K562 (cell line): Measurements from ENCODE around the gene ANO8. TPM values are rescaled to one million over a fixed set of nuclear protein-coding genes. Genes with fewer than 3 reads are reported as not detected.
A peak's percentile ranks its signal among the peaks of the same experiment; 100 is the strongest.

Experiments used
- CC2D1A ChIP-seq: fragments of 450-650 bp; IDR thresholded peaks from 2 replicates; pipeline ENCODE4 v1.6.1; 2017; ENCODE audit warnings: mild to moderate bottlenecking
- CCNT2 ChIP-seq: IDR thresholded peaks from 2 replicates; pipeline ENCODE4 v1.6.1; 2011; ENCODE audit warnings: borderline replicate concordance, low read depth, mild to moderate bottlenecking, moderate library complexity, mixed read lengths, low read length; ENCODE audit not compliant: insufficient read length; ENCODE audit errors: extremely low read depth
- DIDO1 ChIP-seq: fragments of 450-650 bp; IDR thresholded peaks from 2 replicates; pipeline ENCODE4 v1.6.1; 2016; ENCODE audit warnings: low read depth, missing biosample characterization, missing genetic modification characterization
- E4F1 ChIP-seq: fragments of 250-450 bp; sonication (Bioruptor Pico); IDR thresholded peaks from 2 replicates; pipeline ENCODE4 v1.5.0; 2021; ENCODE audit warnings: mild to moderate bottlenecking, borderline replicate concordance
- ELF1 ChIP-seq: fragments of 200-800 bp; sonication (Bioruptor generic); IDR thresholded peaks from 2 replicates; pipeline ENCODE4 v1.6.1; 2016; ENCODE audit warnings: missing genetic modification characterization, missing compliant biosample characterization
- FOSL1 ChIP-seq: fragments of 200-800 bp; sonication (Bioruptor generic); conservative IDR thresholded peaks from 2 replicates; pipeline ENCODE4 v1.6.1; 2016; ENCODE audit warnings: missing genetic modification characterization, missing compliant biosample characterization
- MITF ChIP-seq: IDR thresholded peaks from 2 replicates; pipeline ENCODE4 v1.6.1; 2014; ENCODE audit warnings: antibody characterized with exemption
- PML ChIP-seq: IDR thresholded peaks from 2 replicates; pipeline ENCODE4 v1.6.1; 2012; ENCODE audit warnings: low read length, inconsistent platforms
- POLR2B ChIP-seq: fragments of 450-650 bp; IDR thresholded peaks from 2 replicates; pipeline ENCODE4 v1.6.1; 2018; ENCODE audit warnings: low read depth; ENCODE audit not compliant: partially characterized antibody
- SMARCC2 ChIP-seq: fragments of 450-650 bp; IDR thresholded peaks from 2 replicates; pipeline ENCODE4 v1.6.1; 2017; ENCODE audit warnings: antibody characterized with exemption, moderate library complexity, mild to moderate bottlenecking, low read depth
- SP2 ChIP-seq: IDR thresholded peaks from 2 replicates; pipeline ENCODE4 v1.6.1; 2011; ENCODE audit warnings: mild to moderate bottlenecking, low read depth, low read length, moderate library complexity; ENCODE audit not compliant: poor library complexity, severe bottlenecking; ENCODE audit errors: extremely low read depth
- TAF9B ChIP-seq: fragments of 450-650 bp; IDR thresholded peaks from 2 replicates; pipeline ENCODE4 v1.6.1; 2018; ENCODE audit warnings: mild to moderate bottlenecking; ENCODE audit not compliant: partially characterized antibody
- TFAP4 ChIP-seq: sonication (generic); formaldehyde crosslinking; IDR thresholded peaks from 2 replicates; pipeline ENCODE4 v1.8.0; 2022; ENCODE audit warnings: missing genetic modification reagents, mild to moderate bottlenecking, moderate library complexity, borderline replicate concordance
- THAP12 ChIP-seq: fragments of 250-450 bp; sonication (Bioruptor Pico); IDR thresholded peaks from 2 replicates; pipeline ENCODE4 v1.9.0; 2021; ENCODE audit warnings: mild to moderate bottlenecking, inconsistent platforms
- ZBTB8A ChIP-seq: fragments of 450-650 bp; IDR thresholded peaks from 2 replicates; pipeline ENCODE4 v1.6.1; 2018; ENCODE audit warnings: mild to moderate bottlenecking, moderate library complexity; ENCODE audit not compliant: partially characterized antibody
- ZNF133 ChIP-seq: fragments of 250-450 bp; sonication (Bioruptor Pico); IDR thresholded peaks from 2 replicates; pipeline ENCODE4 v1.4.0; 2020; ENCODE audit warnings: mild to moderate bottlenecking
- ZNF740 ChIP-seq, 3 experiments: fragments of 200-800 bp in 1 of 3; sonication (Bioruptor generic) in 1 of 3; sonication (generic) in 1 of 3; formaldehyde crosslinking in 1 of 3; IDR thresholded peaks; 2 replicates each; pipeline versions ENCODE4 v1.6.1 to v1.8.0; 2016 to 2022; ENCODE audit warnings: mild to moderate bottlenecking in 2 of 3, missing compliant biosample characterization in 2 of 3, missing genetic modification characterization in 2 of 3, missing genetic modification reagents in 1 of 3
- polyA plus RNA-seq, 8 experiments: library from polyadenylated mRNA; depleted of rRNA in 4 of 8; stranded (reverse) in 5 of 8; unstranded in 3 of 8; fragments of >200 nt; fragmentation: Nextera tagmentation in 2 of 8; fragmentation: Illumina TruSeq in 1 of 8; extraction: Ambion mirVana in 2 of 8; extraction: Trizol in 1 of 8; gene quantifications; 2 replicates each; pipeline versions ENCODE4 v1.2.1 to v1.2.3, GENCODE V29; 2011 to 2014; ENCODE audit warnings: inconsistent platforms in 1 of 8, missing spikeins in 1 of 8
- total RNA-seq, 7 experiments: library from RNA; depleted of rRNA in 6 of 7; stranded (reverse); fragments of >200 nt in 6 of 7; fragmentation: Illumina TruSeq in 2 of 7; extraction: Trizol in 2 of 7; gene quantifications; 2 replicates each; pipeline versions ENCODE4 v1.2.1 to v1.2.3, GENCODE V29; 2011 to 2021; ENCODE audit warnings: low replicate concordance in 1 of 7

Gene ANO8
- total and polyA plus RNA-seq, 9 of the 15 experiments (the other 6 are each of a cell fraction or from before 2014, with no cell fraction given), result 0.07 to 7.6 (median 2.3) TPM; not detected in 1

GRCh38 chr19:17334414-17335409, at the start of gene ANO8 (continued):
- TF ChIP-seq E4F1 (CRISPR knock-in tag) (no peak), PML (no peak; the same call in 1 of the 2 replicates), FOSL1 (tag) (peak; percentile 32; the same call in 1 of the 2 replicates), TAF9B (no peak), SMARCC2 (peak; percentile 42; the same call in 1 of the 2 replicates), SP2 (peak; percentile 3), ZNF740 (CRISPR knock-in tag; IDR thresholded peaks at IDR 0.05) (no peak), ZNF740 (tag; IDR thresholded peaks at IDR 0.05) (no peak), ZBTB8A (no peak), POLR2B (no peak), ZNF133 (CRISPR knock-in tag) (no peak), CC2D1A (peak; percentile 99), ELF1 (tag) (no peak; the same call in 1 of the 2 replicates), MITF (no peak; the same call in 1 of the 2 replicates), CCNT2 (peak; percentile 95), THAP12 (CRISPR knock-in tag) (peak; percentile 93), TFAP4 (CRISPR knock-in tag) (peak; percentile 100), DIDO1 (tag) (no peak)
